Stimulated activated CD8-positive, alpha-beta memory T cell treated with anti-CD3 and anti-CD28 coated beads, Interleukin-4, amount 100 ng/mL, for 1 hour (primary cell): Measurements from ENCODE around the gene NUPR1.
A peak's percentile ranks its signal among the peaks of the same experiment; 100 is the strongest.
"Not testable (repeated sequence)": the region's sequence is repeated elsewhere in the genome, so short reads cannot be mapped to it uniquely, and the experiment has no call there.

Experiments used
- DNase-seq, 2 donors: peaks; one replicate each; pipeline ENCODE4 v3.0.0-alpha.2; 2020; ENCODE audit warnings: low read depth in 2 of 2, low spot score in 1 of 2

The NUPR1 gene

DNA sequence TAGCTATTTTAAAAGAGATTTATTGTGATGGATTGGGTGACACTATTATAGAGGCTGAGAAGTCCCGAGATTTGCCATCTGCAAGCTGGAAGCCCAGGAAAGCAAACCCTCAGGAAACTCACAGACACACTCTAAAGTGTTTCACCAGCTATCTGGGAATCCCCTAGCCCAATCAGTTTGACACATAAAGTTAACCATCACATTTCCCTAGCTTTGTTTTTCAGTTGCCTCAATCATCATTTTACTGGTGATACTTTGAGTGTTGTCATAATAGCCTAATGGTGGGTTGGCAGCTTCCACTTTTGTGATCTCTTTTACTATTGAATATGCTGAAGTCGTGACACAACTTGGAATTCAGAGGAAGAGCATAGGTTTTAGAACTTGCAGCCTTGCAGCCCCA, 16.8 kb upstream of the NUPR1 start:
- no peak for DNase-seq

DNA sequence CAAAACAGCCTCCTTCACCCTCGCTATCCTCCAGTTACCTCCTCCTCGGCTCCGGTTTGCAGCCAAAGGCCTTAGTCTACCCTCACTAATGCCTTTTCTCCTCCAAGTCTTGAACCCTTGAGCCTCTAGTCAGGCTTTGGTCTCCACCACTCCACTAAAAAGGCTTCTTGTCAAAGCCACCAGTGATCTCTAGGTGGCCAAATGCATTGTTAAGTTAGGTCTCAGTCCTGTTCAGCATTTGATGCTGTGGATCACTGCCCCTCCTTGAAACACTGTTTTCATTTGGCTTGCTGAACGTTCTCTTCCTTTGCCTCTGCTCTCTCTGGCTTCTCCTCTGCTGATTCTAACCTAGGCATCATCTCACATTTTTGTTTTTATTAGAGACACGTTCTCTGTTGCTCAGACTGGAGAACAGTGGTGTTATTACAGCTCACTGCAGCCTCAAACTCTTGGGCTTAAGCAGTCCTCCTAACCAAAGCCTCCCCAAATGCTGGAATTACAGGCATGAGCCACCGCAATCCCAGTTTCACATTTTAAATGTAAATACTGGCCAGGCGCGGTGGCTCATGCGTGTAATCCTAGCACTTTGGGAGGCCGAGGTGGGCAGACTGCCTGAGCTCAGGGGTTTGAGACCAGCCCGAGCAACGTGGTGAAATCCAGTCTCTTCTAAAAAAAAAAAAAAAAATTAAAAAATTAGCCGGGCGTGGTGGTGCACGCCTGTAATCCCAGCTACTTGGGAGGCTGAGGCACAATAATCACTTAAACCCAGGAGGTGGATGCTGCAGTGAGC, 16.1 kb upstream of the NUPR1 start:
- no peak for DNase-seq

DNA sequence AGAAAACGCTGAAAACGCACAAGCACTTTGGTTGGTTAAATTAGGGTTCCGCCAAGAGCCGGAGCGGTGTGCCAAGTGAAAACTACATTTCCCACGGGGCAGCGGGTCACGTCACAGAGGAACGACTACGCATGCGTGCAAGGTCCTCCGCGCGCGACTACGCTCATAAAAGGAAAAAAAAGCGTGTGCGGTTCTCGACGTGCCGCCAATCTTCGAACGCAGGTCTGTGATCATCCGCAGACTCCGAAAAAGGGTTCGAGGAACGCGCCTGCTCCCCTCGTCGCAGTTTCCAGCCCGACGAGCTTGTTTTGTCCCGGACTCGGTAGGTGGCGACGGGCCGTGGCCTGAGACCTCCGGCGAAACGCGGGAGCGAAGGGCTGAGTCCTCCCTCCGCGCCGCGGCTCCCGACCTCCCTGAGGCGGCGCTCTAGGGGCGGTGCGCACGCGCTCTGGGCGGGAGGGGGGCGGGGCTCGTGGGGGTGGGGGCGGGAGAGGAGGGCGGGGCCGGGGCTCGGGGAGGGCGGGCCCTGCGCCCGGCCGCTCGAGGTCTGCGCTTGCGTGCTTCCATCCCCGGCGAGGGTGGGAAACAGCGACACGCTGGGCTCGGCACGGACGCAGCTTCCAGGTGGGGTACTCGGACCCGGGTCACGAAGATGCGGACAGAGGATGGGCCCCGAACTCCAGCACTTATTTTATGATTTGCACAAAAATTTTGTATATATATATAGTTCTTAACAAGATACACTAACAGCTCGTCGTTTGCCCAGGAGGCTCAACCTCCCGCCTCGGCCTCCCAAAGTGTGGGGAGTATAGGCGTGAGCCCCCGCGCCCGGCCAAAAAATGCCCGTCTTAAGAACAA, 15.2 kb upstream of the NUPR1 start, which contains the start of gene SGF29:
Gene SGF29, plus strand, starts transcription at position 145 of the 858 bp plus-strand sequence. CDS start 27,150 bp downstream, outside the sequence.
- DNase-seq = peak; percentile 88 to 90

DNA sequence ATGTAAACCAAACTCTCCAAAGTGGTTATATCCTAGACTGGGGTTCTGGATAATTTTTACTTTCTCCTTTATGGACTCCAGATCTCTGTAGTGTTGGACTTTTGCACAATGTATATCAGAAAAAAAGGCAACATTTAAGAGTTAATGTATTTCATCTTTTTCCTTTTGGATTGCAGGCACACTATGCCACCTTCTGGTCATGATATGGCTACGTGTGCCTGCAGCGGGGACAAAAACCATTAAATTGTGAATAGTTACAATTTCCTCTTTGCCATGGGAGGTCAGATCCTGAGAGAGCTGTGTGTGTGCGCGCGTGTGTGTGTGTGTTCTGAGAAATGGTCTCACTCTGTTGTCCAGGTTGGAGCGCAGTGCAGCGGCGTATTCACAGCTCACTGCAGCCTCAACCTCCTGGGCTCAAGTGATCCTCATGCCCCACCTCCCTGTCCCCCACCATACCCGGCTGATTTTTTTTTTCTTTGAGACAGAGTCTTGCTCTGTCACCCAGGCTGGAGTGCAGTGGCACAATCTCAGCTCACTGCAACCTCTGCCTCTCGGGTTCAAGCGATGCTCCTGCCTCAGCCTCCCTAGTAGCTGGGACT, 10.6 kb upstream of the NUPR1 start:
- DNase-seq = no peak

DNA sequence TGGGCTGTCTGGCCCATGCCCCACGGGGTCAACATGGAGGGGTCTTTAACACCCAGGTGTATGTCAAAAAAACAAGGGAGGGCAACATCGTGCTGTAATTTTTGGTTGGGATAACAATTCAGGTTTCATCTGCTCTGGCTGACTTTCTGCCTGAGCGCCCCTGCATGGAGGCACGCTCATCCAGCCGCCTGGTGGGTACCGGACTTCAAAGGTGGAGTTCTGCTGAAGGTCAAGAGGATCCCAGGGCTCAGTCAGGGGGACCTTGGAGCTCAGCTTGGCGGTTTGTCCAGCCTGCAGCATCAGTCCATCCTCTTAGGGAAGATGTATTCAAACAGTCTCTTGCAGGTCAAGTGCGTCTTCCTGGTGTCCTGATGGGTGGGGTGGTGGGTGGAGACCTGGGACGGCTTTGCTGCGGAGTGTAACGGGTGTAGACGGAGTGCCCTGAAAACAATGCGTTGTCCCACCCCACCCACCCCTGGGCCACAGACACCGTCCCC, 9.6 kb upstream of the NUPR1 start:
- DNase-seq = no peak

DNA sequence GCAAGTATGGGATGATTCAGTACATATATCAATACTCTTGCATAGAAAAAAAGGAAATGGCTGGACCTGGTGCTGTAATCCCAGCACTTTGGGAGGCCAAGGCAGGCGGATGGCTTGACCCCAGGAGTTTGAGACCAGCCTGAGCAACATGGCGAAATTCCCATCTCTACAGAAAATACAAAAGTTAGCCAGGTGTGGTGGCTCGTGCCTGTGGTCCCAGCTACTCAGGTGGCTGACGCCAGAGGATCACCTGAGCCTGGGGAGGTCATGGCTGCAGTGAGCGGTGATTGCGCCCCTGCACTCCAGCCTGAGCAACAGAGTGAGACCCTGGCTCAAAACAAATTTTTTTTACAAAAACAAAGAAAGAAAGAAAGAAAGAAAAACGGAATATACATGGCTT, 7.9 kb upstream of the NUPR1 start:
- DNase-seq = no peak

DNA sequence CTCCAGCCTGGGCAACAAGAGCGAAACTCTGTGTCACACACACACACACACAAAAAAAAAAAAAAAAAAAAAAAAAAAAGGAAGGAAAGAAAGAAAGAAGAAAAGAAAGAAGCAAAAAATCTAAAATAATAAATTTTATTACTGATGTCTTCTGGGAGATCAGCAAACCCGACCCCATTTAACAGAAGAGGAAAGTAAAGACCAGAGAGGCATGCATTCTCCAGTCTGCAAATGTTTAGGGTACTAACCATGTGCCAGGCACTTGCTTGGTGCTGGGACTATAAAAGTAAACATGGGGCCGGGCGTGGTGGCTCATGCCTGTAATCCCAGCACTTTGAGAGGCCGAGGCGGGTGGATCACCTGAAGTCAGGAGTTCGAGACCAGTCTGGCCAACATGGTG, 7.2 kb upstream of the NUPR1 start:
- DNase-seq = not testable (repeated sequence)

DNA sequence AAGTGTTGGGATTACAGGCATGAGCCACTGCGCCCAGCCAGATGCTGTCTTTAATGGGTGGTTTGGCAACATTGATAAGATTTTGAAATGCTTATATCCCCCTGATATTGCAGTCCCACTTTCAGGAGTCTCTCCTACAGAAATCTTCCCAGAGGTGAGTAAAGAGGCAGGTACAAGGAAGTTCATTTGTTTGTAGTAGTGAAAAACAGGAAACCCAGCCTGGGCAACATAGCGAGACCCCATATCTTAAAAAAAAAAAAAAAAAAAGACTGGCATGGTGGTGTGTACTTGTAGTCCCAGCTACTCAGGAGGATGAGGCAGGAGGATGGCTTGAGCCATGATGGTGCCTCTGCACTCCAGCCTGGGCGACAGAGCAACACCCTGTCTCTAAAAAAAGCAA, 6.2 kb upstream of the NUPR1 start:
- no peak for DNase-seq

DNA sequence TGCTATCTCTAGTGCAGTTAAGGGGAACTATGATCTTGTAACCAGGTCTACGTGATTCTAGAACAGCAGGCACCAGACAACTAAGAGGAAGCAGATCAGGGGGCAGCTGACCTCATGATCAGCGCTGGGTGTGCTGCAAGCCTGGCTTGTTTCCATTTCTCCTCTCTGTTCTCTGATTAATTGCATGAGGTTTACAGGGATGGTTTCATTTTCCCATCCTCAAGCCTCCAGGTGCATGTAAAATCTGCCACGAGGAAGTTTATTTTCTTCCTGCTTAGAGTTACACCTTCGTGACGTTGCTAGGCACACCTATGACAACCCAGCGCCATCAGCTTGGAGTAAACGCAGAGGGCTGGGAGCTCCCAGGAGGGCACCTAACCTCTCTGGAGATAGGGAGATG, 4.3 kb upstream of the NUPR1 start:
- no peak for DNase-seq

DNA sequence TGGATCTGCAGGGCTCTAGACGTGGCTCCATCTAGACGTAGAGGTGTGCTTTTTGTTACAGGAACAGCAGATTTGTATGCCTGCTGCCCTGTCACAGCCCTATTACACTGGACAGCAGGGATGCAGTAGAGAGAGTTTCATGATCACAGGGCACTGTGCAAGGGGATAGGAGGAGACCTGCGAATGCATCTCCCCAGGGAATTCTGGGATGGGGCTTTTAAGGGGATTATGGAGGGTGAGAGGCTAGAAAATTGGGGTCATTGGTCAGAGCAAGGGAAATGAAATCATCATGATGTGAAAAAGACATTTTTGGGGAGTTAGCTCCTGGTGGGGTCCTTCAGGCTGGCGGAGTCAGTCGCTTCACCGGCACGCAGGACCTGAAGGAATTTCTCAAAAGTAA, 3.9 kb upstream of the NUPR1 start:
- DNase-seq = no peak

DNA sequence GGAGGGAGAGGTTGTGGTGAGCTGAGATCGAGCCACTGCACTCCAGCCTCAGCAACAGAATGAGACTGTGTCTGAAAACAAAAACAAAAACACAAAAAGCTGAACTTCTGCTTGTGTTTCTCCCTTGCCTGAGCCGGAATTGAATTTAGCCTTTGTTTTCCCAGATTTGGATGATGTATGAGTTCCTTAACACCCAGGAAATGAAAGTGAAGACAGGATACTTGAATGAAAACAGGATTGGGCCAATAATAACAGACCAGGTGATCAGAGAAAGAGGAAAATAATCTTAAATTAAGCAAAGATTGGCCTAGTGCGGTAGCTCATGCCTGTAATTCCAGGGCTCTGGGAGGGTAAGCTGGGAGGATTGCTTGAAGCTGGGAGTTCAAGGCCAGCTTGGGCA, 1.6 kb upstream of the NUPR1 start:
- DNase-seq = no peak

DNA sequence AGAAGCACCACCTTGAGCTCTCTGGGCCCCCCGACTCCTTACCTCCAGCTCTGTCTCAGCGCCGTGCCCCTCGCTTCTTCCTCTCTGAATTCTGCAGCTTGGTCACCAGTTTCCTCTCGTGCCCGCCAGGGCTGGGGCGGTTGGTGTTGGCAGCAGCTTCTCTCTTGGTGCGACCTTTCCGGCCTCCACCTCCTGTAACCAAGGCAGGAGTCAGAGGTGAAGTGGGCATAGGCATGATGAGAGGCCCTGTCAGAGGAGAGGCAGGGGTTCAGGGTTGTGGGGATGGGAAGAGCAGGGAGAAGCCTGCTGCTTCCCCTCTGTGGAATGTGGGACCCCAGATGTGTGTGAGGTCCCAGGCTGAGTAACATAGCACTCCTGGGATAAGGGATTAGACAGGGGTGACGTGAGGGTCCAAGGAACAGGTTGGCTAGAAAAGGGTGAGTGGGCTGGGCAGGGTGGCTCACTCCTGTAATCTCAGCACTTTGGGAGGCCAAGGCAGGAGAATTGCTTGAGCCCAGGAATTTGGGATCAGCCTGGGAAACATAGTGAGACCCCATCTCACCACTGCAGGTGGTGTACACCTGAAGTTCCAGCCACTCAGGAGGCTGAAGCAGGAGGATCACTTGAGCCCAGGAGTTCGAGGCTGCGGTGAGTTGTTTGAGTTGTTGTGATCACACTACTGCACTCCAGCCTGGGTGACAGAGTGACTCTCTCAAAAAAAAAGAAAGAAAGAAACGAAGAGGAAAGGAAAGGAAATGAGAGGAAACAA, 626 bp downstream of the NUPR1 start:
- no peak for DNase-seq

DNA sequence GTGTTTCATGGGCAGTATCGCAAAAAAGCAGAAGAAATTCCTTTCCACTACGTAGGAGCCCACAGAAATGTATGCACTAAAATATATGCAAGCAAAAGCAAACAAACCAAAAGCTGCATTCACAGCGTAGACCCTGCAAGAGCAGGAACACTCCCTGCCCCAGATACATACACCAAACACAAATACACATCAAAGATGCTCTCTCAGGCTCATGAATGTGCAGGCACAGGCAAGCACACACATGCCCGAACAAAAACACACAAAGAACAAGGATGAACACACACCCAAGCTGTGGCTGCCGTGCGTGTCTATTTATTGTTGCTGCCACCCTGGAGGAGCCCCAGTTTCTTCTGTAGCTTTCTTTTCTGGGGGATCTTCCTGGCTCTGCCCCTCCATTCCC, 1.7 kb downstream of the NUPR1 start:
- no peak for DNase-seq

DNA sequence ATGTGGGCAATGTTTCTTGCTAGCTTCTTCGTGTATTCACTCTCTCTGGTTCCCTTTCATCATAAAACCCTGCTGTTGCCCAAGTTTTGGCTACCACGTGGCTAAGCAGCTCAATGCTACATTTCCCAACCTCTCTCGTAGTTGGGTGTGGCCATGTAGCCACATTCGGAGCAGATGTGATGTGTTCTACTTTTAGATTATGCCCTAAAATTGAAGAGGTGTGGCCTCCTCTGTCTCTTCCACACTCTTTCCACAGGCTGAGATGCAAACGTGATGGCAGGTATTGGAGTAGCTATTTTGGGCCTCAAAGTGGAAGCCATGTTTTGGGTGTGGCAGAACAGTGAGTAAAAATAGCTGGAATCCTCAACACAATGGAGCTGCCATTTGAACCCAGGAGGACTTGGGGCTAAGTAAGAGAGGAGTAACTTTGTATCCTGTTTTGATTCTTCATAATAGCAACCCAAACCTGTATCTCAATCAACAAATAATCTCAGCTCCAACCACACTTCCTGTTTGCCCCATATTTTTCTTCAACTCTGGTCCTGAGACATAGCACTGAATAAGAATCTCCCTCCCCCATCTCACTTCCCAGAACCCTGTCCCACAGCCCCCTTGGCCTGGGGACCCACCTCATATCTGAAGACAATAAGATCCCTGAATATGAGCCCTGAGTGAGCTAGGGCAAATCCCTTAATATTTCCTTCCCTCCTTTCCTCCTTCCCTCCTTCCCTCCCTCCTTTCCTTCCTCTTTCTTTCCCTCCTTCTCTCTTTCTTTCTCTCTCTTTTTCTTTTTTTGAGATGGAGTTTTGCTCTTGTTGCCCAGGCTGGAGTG, 4.0 kb downstream of the NUPR1 start:
- DNase-seq = no peak

DNA sequence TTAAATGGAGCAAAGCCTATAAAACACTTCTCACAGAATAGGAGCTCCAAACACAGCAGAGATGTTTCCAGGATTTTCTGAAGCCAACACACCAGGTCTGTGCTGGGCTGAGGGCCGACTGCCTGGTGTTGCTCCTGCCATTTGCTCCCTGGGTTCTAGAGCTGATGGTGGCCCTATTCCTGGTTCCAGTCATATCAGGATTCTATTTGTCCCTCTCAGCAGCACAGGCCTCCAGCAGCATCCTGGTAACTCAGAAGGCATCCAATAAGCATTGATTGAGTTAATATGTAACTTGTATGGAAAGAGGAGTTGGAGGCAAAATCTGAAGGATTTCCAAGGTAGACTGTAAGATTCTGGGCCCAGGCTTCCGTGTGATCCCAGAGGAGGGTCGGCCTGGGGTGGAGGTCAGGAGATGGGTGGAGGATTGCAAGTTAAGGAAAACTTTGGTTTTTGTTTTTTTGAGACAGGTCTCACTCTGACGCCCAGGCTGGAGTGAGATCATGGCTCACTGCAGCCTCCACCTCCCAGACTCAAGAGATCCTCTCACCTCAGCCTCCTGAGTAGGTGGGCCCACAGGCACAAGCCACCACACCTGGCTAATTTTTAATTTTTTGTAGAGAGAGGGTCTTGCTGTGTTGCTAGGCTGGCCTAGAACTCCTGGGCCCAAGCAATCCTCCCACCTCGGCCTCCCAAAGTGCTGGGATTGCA, 5.7 kb downstream of the NUPR1 start:
- no peak for DNase-seq

DNA sequence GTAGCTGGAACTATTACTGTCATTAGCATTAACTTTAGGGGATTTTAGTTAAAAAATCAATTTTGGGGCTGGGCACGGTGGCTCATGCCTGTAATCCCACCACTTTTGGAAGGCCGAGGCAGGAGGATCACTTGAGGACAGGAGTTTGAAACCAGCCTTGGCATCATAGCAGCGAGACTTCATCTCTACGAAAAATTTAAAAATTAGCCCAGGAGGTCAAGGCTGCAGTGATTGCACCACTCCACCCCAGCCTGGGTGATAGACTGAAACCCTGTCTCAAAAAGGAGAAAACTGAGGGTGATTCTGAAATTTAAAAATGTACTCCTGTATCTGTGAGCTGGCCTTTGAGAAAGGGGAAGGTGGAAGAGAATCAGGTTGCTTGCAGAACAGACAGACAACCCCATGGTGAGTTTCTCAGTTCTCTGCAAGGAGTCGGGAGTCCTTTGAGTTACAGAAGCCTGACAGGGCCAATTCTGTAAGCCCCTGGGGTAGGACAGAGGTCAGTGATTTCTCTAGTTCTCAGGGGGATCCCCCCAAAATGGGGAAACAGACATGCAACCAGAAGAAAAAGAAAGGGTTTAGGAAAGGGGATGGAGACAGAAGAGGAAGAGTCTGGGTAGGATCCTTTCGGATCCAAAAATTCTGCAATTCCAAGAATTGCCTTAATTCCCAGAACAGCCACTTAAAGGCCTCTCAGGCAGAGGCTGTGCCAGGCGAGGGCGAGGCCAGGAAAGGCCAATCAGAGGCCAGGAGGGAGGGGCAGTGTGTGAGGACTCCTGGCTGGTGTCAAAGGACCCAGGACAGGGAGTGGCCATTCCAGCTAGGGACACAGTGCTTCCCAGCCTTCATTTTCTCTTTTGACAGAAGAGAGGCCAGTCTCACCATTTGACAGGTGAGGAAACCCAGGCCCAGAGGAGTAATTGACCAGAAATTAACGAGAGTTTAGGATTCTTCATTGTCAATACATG, 6.7 kb downstream of the NUPR1 start:
- DNase-seq = no peak

DNA sequence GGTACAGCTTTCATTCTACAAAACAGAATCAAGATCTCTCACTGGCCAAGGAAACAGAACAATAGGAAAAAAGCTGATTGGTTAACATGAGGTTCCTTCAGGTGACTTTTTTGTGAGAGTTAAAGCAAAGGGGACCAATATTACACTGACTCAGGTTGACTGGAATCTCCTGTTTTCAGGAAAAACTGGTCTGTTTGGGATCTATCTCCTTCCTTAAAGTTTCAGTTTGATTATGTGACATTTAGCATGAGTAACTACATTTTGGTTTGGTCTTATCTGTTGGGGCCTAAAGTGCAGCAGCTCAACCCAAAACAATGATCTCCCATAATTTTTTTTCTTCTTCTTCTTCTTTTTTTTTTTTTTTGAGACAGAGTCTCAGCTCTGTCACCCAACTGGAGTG, 9.7 kb downstream of the NUPR1 start:
- no peak for DNase-seq

DNA sequence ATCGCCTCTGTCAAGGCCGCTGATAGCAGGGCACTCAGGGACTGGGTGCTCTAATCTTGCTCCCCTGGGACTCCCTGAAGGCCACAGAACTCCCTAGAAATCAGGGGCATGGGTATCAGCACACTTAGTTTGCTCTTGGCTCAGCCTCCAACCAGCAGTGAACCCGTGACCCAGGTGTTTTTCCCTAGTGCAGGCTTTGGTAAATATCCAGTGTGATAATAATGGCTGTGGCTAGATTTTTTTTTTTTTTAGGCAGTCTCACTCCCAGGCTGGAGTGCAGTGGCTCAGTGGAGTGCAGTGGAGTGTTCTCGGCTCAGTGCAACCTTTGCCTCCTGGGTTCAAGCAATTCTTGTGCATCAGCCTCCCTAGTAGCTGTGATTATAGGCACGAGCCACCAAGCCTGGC, 10.3 kb downstream of the NUPR1 start:
- DNase-seq = no peak
